GM12878 (cell line): ENCODE data around the gene ZNF423. TPM values are rescaled to one million over a fixed set of nuclear protein-coding genes. Genes with fewer than 3 reads are reported as not detected.

ENCODE experiments used
- ATAC-seq: fragments of 200-7000 bp; cut with Tn5 transposase; 3 replicates; pipeline ENCODE4 v1.9.1; 2020; ENCODE audit warnings: mild to moderate bottlenecking, moderate library complexity
- BruUV-seq: library from RNA; stranded (reverse); fragments of 400-500 nt; replicated peaks from 2 replicates; lab custom pipeline; 2021; lab: Mats Ljungman, UMichigan
- CTCF ChIA-PET: fragments of 300-600 bp; sonication (Branson Sonifier 250); formaldehyde crosslinking; extraction: SDS; loops from one replicate; lab custom pipeline; 2021; ENCODE audit warnings: inconsistent platforms; lab: Yijun Ruan, JAX
- POLR2A ChIA-PET: fragments of 350-600 bp; formaldehyde crosslinking; extraction: SDS; loops from one replicate; lab custom pipeline; 2021; ENCODE audit warnings: inconsistent platforms; lab: Charles Lee
- RAD21 ChIA-PET: fragments of 300-600 bp; sonication (Branson Sonifier 250); formaldehyde crosslinking; loops from one replicate; lab custom pipeline; 2023; ENCODE audit warnings: antibody characterized with exemption; ENCODE audit not compliant: unreplicated experiment; lab: Charles Lee
- SMC1A ChIA-PET: fragments of 300-600 bp; sonication (Branson Sonifier 250); formaldehyde crosslinking; loops from one replicate; lab custom pipeline; 2023; ENCODE audit not compliant: unreplicated experiment, uncharacterized antibody; lab: Charles Lee
- DNase-seq: peaks from one replicate; pipeline ENCODE4 v3.0.0-alpha.2; 2011; ENCODE audit warnings: low read depth, low spot score
- FAIRE-seq: peaks from 3 replicates; lab custom pipeline; 2011; peaks lifted over from hg19 to GRCh38; lab: Jason Lieb, UNC
- H2AFZ ChIP-seq: 2 replicates; pipeline ENCODE4 v1.6.0; 2011; ENCODE audit warnings: low read depth, low read length, control low read depth; ENCODE audit not compliant: control insufficient read depth
- H3K27ac ChIP-seq: 2 replicates; pipeline ENCODE4 v1.5.1; 2011; ENCODE audit warnings: control low read depth; ENCODE audit not compliant: control insufficient read depth, insufficient read depth
- H3K27me3 ChIP-seq, 2 experiments: replicated peaks in 1 of 2; 2 replicates each; pipeline versions ENCODE4 v1.6.0 to v1.6.1; 2011; ENCODE audit warnings: low read length in 1 of 2; ENCODE audit not compliant: control insufficient read depth in 2 of 2, insufficient read depth in 2 of 2
- H3K36me3 ChIP-seq, 2 experiments: 2 replicates each; pipeline ENCODE4 v1.5.1; 2011; ENCODE audit warnings: low read length in 1 of 2; ENCODE audit not compliant: control insufficient read depth in 2 of 2, insufficient read depth in 2 of 2
- H3K4me1 ChIP-seq: 2 replicates; pipeline ENCODE4 v1.6.1; 2011; ENCODE audit warnings: mild to moderate bottlenecking, low read length, moderate library complexity, mixed read lengths; ENCODE audit not compliant: control insufficient read depth, insufficient read depth
- H3K4me2 ChIP-seq: 2 replicates; pipeline ENCODE4 v1.6.0; 2011; ENCODE audit warnings: control low read depth; ENCODE audit not compliant: control insufficient read depth, insufficient read depth
- H3K4me3 ChIP-seq: fragments of 200-600 bp; sonication (generic); 2 replicates; pipeline ENCODE4 v1.5.1; 2016
- H3K79me2 ChIP-seq: 2 replicates; pipeline ENCODE4 v1.6.0; 2011; ENCODE audit warnings: low read length; ENCODE audit not compliant: control insufficient read depth, insufficient read depth
- H3K9ac ChIP-seq: 2 replicates; pipeline ENCODE4 v1.8.0; 2011; ENCODE audit warnings: low read length, control low read depth, mixed read lengths; ENCODE audit not compliant: control insufficient read depth, insufficient read depth
- H3K9me3 ChIP-seq: replicated peaks from 3 replicates; pipeline ENCODE4 v1.5.1; 2011; ENCODE audit warnings: mild to moderate bottlenecking, low read length; ENCODE audit not compliant: control insufficient read depth, insufficient read depth
- H4K20me1 ChIP-seq: 2 replicates; pipeline ENCODE4 v1.6.0; 2011; ENCODE audit not compliant: control insufficient read depth, insufficient read depth
- ASH2L ChIP-seq: fragments of 300-600, 200-600 bp; sonication (generic); IDR thresholded peaks from 2 replicates; pipeline ENCODE4 v1.6.1; 2017; ENCODE audit warnings: low read depth, mild to moderate bottlenecking, borderline replicate concordance
- GABPA ChIP-seq: IDR thresholded peaks from 2 replicates; pipeline ENCODE4 v1.6.1; 2014; ENCODE audit warnings: antibody characterized with exemption, low read depth, mild to moderate bottlenecking, inconsistent platforms
- KDM1A ChIP-seq: fragments of 200-600 bp; sonication (generic); IDR thresholded peaks from 2 replicates; pipeline ENCODE4 v1.6.1; 2016; ENCODE audit warnings: borderline replicate concordance
- NBN ChIP-seq: fragments of 450-650 bp; IDR thresholded peaks from 2 replicates; pipeline ENCODE4 v1.6.1; 2016
- PAX5 ChIP-seq: IDR thresholded peaks from 2 replicates; pipeline ENCODE4 v1.6.1; 2011; ENCODE audit warnings: low read depth, low read length, borderline replicate concordance
- PAX8 ChIP-seq: fragments of 450-650 bp; IDR thresholded peaks from 2 replicates; pipeline ENCODE4 v1.6.1; 2017; ENCODE audit warnings: mild to moderate bottlenecking, moderate library complexity
- PML ChIP-seq: IDR thresholded peaks from 2 replicates; pipeline ENCODE4 v1.6.1; 2012; ENCODE audit warnings: low read length, inconsistent platforms
- SIN3A ChIP-seq: IDR thresholded peaks from 2 replicates; pipeline ENCODE4 v1.6.1; 2012; ENCODE audit warnings: low read depth, low read length, improper control_type of control experiment
- SMC3 ChIP-seq: IDR thresholded peaks from 2 replicates; pipeline ENCODE4 v1.6.1; 2011; ENCODE audit warnings: low read length, improper control_type of control experiment, borderline replicate concordance
- SP1 ChIP-seq: IDR thresholded peaks from one replicate; pipeline ENCODE4 v1.6.1; 2011; ENCODE audit warnings: low read depth, low read length
- ZNF217 ChIP-seq: fragments of 450-650 bp; IDR thresholded peaks from 2 replicates; pipeline ENCODE4 v1.6.1; 2017; ENCODE audit warnings: antibody characterized with exemption, mild to moderate bottlenecking
- ZSCAN29 ChIP-seq: fragments of 450-650 bp; IDR thresholded peaks from 2 replicates; pipeline ENCODE4 v1.6.1; 2017; ENCODE audit warnings: mild to moderate bottlenecking, moderate library complexity
- WGBS: methylation state at CpG from one replicate; pipeline ENCODE4 v1.1.6; 2016; ENCODE audit warnings: low lambda C conversion rate; ENCODE audit not compliant: insufficient replicate concordance, insufficient coverage; ENCODE audit errors: missing lambda C conversion rate; 5-methylcytosine and 5-hydroxymethylcytosine counted together
- in situ Hi-C: fragments of 300-500 bp; cut with MboI; formaldehyde crosslinking; loops from 9 replicates; pipeline ENCODE4 v1.14.3; 2018; ENCODE audit warnings: mixed read lengths
- intact Hi-C: fragments of 100-400 bp; cut with micrococcal nuclease; formaldehyde crosslinking; loops from one replicate; pipeline ENCODE4 v1.14.2; 2022; ENCODE audit not compliant: unreplicated experiment
- polyA plus RNA-seq, 11 experiments: library from polyadenylated mRNA; depleted of rRNA in 4 of 11; unstranded in 6 of 11; stranded (reverse) in 5 of 11; fragments of >200 nt; fragmentation: Nextera tagmentation in 4 of 11; fragmentation: Illumina TruSeq in 1 of 11; extraction: Ambion mirVana in 4 of 11; extraction: Trizol in 1 of 11; gene quantifications; 1 replicate in 1 of 11; 2 replicates in 10 of 11; pipeline versions ENCODE4 v1.2.1 to v1.2.3, GENCODE V29; 2011 to 2016; ENCODE audit warnings: inconsistent platforms in 2 of 11, missing spikeins in 2 of 11, low read depth in 1 of 11
- total RNA-seq, 4 experiments: library from RNA; depleted of rRNA in 3 of 4; stranded (reverse); fragments of >200 nt in 3 of 4; fragmentation: Illumina TruSeq in 1 of 4; extraction: Trizol in 1 of 4; gene quantifications; 2 replicates each; pipeline versions ENCODE4 v1.2.1 to v1.2.3, GENCODE V29; 2013 to 2021
- TF ChIP-seq, protein P1 (sequence below): IDR thresholded peaks from 2 replicates; pipeline ENCODE4 v1.6.1; 2012; ENCODE audit warnings: low read depth, low read length, improper control_type of control experiment
- TF ChIP-seq, protein P2 (sequence below): IDR thresholded peaks from 2 replicates; pipeline ENCODE4 v1.6.1; 2012; ENCODE audit warnings: low read depth, low read length, improper control_type of control experiment
- TF ChIP-seq, protein P3 (sequence below): IDR thresholded peaks from 2 replicates; pipeline ENCODE4 v1.6.1; 2011; ENCODE audit warnings: borderline replicate concordance, low read depth, mild to moderate bottlenecking, moderate library complexity, mixed read lengths, low read length; ENCODE audit not compliant: insufficient read depth; ENCODE audit errors: extremely low read length
- TF ChIP-seq, protein P4 (sequence below): fragments of 450-650 bp; IDR thresholded peaks from 2 replicates; pipeline ENCODE4 v1.6.1; 2017; ENCODE audit warnings: low read depth, mild to moderate bottlenecking, moderate library complexity

The ZNF423 gene
- total and polyA plus RNA-seq, 10 of the 15 experiments (the other 5 are each of a cell fraction or from before 2014, with no cell fraction given) = 0.03 to 0.64 (median 0.10) TPM

DNA sequence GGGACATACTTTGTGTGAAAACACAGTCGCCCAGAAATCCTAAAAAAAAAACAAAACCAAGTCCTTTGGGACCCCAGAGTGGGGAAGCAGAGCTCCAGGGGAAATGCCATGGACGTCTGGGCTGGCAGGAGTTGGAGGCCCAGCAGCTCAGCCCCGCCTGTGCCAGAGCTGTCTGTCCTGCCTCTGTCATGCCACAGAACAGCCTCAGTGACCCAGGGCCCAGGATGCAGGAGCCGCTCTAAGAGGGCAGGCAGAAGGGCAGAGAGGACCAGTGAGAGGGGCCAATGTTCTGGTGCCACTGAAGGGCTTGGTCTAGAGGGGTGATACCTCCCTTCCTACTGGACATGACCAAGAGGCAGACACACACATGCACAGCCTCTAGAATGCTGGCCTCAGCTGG is 316.2 kb downstream of the ZNF423 start:
- intact Hi-C loops = no loop called here
- no peaks in the 10 kb centered on the region for H3K79me2 ChIP-seq
- H3K4me2 ChIP-seq = no peak overlapping the region
- H3K27ac ChIP-seq = no peak overlapping the region
- ATAC-seq (no peak), DNase-seq (no peak), FAIRE-seq (no peak)
- H3K36me3 ChIP-seq = no peaks in the 10 kb centered on the region
- no peak overlapping the region for H3K9ac ChIP-seq
- RAD21 ChIA-PET = no interaction called here
- no peak for TF ChIP-seq PAX8
- TF ChIP-seq, protein P1, sequence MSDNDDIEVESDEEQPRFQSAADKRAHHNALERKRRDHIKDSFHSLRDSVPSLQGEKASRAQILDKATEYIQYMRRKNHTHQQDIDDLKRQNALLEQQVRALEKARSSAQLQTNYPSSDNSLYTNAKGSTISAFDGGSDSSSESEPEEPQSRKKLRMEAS = no peak
- TF ChIP-seq SIN3A = no peak
- TF ChIP-seq SP1 = no peak
- no peak for TF ChIP-seq ZNF217
- TF ChIP-seq NBN = no peak
- no peak for TF ChIP-seq PML
- TF ChIP-seq, protein P2, sequence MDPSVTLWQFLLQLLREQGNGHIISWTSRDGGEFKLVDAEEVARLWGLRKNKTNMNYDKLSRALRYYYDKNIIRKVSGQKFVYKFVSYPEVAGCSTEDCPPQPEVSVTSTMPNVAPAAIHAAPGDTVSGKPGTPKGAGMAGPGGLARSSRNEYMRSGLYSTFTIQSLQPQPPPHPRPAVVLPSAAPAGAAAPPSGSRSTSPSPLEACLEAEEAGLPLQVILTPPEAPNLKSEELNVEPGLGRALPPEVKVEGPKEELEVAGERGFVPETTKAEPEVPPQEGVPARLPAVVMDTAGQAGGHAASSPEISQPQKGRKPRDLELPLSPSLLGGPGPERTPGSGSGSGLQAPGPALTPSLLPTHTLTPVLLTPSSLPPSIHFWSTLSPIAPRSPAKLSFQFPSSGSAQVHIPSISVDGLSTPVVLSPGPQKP = no peak
- no peak for TF ChIP-seq SMC3
- no peak for TF ChIP-seq GABPA
- TF ChIP-seq ZSCAN29 = no peak
- TF ChIP-seq, protein P3, sequence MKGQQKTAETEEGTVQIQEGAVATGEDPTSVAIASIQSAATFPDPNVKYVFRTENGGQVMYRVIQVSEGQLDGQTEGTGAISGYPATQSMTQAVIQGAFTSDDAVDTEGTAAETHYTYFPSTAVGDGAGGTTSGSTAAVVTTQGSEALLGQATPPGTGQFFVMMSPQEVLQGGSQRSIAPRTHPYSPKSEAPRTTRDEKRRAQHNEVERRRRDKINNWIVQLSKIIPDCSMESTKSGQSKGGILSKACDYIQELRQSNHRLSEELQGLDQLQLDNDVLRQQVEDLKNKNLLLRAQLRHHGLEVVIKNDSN = no peak
- TF ChIP-seq, protein P4, sequence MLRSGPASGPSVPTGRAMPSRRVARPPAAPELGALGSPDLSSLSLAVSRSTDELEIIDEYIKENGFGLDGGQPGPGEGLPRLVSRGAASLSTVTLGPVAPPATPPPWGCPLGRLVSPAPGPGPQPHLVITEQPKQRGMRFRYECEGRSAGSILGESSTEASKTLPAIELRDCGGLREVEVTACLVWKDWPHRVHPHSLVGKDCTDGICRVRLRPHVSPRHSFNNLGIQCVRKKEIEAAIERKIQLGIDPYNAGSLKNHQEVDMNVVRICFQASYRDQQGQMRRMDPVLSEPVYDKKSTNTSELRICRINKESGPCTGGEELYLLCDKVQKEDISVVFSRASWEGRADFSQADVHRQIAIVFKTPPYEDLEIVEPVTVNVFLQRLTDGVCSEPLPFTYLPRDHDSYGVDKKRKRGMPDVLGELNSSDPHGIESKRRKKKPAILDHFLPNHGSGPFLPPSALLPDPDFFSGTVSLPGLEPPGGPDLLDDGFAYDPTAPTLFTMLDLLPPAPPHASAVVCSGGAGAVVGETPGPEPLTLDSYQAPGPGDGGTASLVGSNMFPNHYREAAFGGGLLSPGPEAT = no peak
- no peak for TF ChIP-seq KDM1A
- TF ChIP-seq PAX5 = no peak
- no peak for TF ChIP-seq ASH2L
- SMC1A ChIA-PET = no interaction called here
- POLR2A ChIA-PET = no interaction called here
- BruUV-seq = no TSS peak
- in situ Hi-C loops = no loop called here
- H3K4me3 ChIP-seq = no peak overlapping the region
- no peak overlapping the region for H2AFZ ChIP-seq
- WGBS = 14% methylated on average over 4 of the region's 4 CpGs
- H3K27me3 ChIP-seq = no peaks in the 10 kb centered on the region
- H3K4me1 ChIP-seq = no peaks in the 10 kb centered on the region
- CTCF ChIA-PET = no interaction called here
- H4K20me1 ChIP-seq = no peaks in the 10 kb centered on the region
- no peaks in the 10 kb centered on the region; the same call in 2 of the 3 replicates for H3K9me3 ChIP-seq
